ENCODE data around the gene PRKN.

Gene PRKN

DNA sequence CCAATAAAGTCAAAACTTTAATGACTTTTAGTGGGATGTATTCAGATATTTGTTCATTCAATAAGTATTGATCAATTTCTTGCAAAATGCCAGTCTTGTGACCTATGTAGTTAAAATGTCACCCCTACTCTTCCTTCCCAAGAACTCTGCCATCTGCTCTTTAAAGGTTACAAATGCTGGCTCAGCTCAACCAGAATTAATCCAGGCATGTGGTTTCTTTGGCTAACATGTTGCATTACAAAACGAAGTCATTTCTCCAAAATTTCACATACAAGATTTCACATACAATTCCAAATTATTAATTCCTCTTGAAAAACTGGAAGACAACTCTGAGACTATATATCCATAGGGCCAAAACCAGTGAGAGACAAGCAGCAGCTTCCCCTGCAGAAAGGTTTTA lies 395.7 kb downstream of the PRKN start:
- H3K4me3 ChIP-seq (ENCODE audit: low read depth, low read length) = no peak overlapping the region

- H3K4me3 ChIP-seq (ENCODE audit: low read depth, low read length) = no peak overlapping the region
These were observed 401.7 kb downstream of the PRKN start for GRCh38 chr6:162325826-162326225.

DNA sequence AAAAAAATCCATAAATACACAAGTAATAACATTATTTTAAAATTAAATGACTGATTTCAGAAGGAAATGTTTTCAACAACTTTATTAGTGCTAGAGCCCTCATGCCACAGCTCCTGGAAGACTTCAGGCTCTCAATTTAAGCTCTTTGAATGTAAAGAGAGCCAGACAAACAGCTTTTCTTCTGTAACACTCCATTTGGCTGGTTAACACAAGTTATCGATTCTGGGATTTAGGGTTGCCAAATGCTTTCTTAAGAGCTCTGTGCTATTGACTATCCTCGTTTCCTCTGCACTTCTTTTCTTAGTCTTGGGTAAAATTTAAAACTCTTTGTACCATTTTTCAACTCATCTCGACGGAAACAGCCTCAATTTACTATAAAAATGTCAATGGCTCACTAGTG lies 402.5 kb downstream of the PRKN start:
- H3K4me3 ChIP-seq (ENCODE audit: low read depth, low read length) = no peak overlapping the region

DNA sequence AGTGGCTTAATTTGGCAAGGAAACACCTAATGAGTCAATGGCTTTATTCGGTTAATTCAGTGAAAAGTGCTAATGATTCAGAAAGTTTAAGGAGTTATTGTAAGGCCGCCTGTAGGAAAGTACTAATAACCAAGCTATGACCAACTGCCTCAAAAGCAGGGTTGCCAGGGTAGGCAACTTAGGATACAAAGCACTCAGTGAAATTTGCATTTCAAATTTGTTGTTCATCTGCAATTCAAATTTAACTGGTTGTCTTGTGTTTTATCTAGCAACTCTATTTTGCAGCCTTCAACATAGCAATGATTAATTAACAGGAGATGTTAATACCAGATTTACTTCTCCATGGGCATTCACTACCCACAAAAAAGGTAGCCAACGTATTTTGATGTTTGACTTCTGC lies 412.3 kb downstream of the PRKN start:
- no peak overlapping the region for H3K4me3 ChIP-seq (ENCODE audit: low read depth, low read length)

- H3K4me3 ChIP-seq (ENCODE audit: low read depth, low read length) = no peak overlapping the region
These were observed 413.5 kb downstream of the PRKN start for GRCh38 chr6:162313922-162314660.

GRCh38 chr6:162307865-162308264 lies 419.7 kb downstream of the PRKN start:
- no peak overlapping the region for H3K4me3 ChIP-seq (ENCODE audit: low read depth, low read length)

- no peak overlapping the region for H3K4me3 ChIP-seq (ENCODE audit: low read depth, low read length)
These were observed 420.9 kb downstream of the PRKN start for GRCh38 chr6:162306616-162307015.

GRCh38 chr6:162301128-162301527 lies 426.4 kb downstream of the PRKN start:
- H3K4me3 ChIP-seq (ENCODE audit: low read depth, low read length) = no peak overlapping the region

DNA sequence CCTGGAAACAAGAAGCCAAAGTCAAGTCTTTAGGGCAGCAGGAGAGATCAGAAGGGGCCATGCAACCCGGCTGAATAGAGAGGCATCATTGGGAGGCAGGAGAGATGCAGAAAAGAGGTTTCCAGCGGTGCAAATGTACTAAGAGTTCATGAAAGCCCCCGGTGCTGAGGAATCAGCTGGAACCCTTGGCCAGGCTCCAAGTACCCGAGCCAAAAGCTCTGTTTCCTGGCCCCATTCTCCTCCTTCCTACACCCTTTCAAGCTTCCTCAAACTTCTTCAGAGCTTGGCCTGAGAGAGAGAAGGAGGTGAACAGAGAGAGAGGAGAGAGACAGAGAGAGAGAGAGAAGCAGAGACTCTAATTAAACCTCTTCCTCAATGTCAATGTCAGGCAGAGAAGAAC lies 433.5 kb downstream of the PRKN start:
- no peak overlapping the region for H3K4me3 ChIP-seq (ENCODE audit: low read depth, low read length)

DNA sequence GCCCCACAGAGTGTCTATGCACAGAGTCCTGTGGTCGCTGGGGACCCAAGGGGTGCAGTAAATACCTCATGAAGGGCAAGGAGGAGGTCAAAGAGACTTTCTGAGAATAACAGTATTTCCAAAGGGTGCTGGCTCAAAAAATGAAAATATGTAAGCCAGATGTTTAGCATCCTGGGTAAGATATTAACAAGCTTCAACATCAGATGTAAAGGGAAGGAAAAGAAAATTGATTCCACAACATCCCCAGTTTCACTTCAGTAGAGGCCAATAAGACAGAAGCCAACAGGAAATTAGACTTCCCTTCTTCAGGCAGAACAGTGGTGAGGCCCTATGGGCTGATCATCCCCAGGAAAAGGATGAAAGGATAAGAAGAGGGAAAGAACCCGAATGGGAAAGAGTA lies 434.7 kb downstream of the PRKN start:
- no peak overlapping the region for H3K4me3 ChIP-seq (ENCODE audit: low read depth, low read length)

- H3K4me3 ChIP-seq (ENCODE audit: low read depth, low read length) = no peak overlapping the region
These were observed 436.6 kb downstream of the PRKN start for GRCh38 chr6:162290846-162291465.

DNA sequence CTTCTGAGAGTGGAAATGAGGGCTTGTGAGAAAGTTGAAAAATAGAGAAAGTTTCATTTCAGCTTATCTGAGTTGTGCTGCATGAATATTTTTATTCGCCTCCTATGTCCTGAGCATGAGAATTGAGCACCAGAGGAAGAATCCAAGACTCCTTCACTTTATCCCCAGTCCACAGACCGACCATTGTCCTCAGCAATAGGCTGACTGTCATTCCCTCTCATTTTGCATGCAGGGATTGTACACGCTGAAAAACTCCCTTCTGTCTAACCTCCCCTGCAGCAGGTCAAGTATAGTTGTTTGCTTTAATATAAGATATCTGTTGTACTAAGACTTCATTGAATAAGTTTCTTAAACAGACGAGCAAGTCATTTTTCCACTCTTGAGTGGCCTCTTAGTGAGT lies 437.6 kb downstream of the PRKN start:
- H3K4me3 ChIP-seq (ENCODE audit: low read depth, low read length) = no peak overlapping the region

GRCh38 chr6:162273986-162274385 lies 453.6 kb downstream of the PRKN start:
- H3K4me3 ChIP-seq (ENCODE audit: low read depth, low read length) = no peak overlapping the region

DNA sequence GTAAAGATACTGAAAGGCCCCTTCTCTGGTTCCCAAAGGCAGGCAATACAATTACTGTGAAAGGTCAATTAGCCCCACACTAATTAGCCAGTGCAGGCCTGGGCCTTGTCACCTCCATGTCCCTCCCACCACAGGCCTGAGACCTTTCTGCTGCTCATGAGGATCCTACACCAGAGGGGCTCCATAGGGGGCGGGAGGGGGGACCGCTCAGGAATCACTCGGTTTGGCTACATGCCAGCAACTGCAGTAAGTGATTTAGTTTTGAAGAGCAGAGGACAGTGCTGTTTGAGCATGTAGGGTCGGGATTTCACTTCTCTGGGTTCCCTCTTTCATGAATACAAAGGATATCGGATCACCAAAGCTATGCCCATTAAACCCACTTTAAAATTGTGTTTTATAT lies 455.6 kb downstream of the PRKN start:
- H3K4me3 ChIP-seq (ENCODE audit: low read depth, low read length) = no peak overlapping the region

GRCh38 chr6:162270966-162271365 lies 456.6 kb downstream of the PRKN start:
- H3K4me3 ChIP-seq (ENCODE audit: low read depth, low read length) = no peak overlapping the region

GRCh38 chr6:162267641-162268040 lies 459.9 kb downstream of the PRKN start:
- H3K4me3 ChIP-seq (ENCODE audit: low read depth, low read length) = no peak overlapping the region

DNA sequence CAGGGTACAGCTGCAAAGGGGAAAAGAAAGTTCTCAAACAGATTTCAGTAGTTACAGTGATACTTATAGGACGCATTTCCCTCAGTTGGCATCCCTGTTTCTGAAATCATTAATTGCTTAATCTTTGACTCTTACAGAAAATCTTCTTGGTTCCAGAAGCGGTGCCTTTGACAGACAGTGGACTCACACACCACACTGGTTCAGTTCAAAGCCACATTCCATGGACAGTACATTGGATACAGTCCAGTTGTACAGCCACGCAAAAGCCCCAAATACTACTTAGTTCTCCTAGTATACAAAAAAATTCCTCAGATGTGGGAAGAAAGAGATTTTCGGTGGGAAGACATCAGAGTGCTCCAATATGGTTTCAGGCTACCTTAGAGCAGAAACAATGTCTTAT lies 460.4 kb downstream of the PRKN start:
- no peak overlapping the region for H3K4me3 ChIP-seq (ENCODE audit: low read depth, low read length)

- no peak overlapping the region for H3K4me3 ChIP-seq (ENCODE audit: low read depth, low read length)
These were observed 463.0 kb downstream of the PRKN start for GRCh38 chr6:162264581-162264980.

- H3K4me3 ChIP-seq (ENCODE audit: low read depth, low read length) = no peak overlapping the region
These were observed 464.9 kb downstream of the PRKN start for GRCh38 chr6:162262466-162263196.

GRCh38 chr6:162261598-162261997 lies 466.0 kb downstream of the PRKN start:
- no peak overlapping the region for H3K4me3 ChIP-seq (ENCODE audit: low read depth, low read length)

- no peak overlapping the region for H3K4me3 ChIP-seq (ENCODE audit: low read depth, low read length)
These were observed 467.5 kb downstream of the PRKN start for GRCh38 chr6:162260027-162260426.

- no peak overlapping the region for H3K4me3 ChIP-seq (ENCODE audit: low read depth, low read length)
These were observed 468.9 kb downstream of the PRKN start for GRCh38 chr6:162258647-162259046.
